ENCODE measurements around the gene TMPRSS6.

TMPRSS6 gene

GRCh38 chr22:37140686-37141323 is 31.3 kb upstream of the TMPRSS6 start:
- DNase-seq: no peak

DNA sequence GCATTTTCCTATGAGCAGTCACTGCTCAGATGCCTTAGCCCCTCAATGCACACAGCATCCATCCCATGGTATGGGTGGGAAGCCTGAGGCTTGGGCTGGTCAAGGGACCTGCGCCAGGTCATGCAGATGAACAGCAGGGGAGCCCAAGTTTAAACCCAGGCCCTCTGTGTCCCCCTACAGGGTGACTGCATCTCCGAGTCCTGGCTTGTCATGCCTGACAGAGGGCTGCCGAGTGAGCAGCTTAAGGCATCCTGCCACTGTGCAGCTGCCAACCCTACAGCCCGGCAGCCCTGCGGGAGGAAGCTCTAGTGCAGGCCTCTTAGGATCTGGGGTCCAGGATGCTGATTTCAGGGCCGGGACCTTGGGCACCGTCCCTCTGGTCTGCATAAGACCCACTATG is 30.2 kb upstream of the TMPRSS6 start:
- DNase-seq: no peak

GRCh38 chr22:37138849-37139561 is 29.5 kb upstream of the TMPRSS6 start:
- DNase-seq: no peak

- DNase-seq: no peak
Observed at GRCh38 chr22:37137903-37138665, 28.6 kb upstream of the TMPRSS6 start.

DNA sequence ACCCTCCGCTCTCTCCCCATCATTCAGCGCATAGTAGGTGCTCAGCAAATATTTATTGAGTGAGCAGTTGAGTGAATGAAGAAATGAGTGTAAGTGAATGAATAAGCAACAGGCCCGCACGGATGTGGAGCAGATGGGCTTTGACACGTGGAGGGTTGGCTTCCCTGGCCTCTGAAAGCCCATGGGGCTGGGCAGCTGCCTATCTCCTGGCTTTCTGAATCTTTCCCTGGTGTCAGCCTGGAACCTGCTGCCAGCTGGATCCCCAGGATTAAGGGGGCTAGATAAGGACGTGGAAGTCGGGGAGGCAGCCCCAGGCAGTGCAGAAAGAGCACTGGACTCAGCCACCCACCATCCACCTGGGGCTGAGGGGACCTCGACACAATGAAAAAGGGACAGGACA is 27.6 kb upstream of the TMPRSS6 start:
- no peak for DNase-seq

DNA sequence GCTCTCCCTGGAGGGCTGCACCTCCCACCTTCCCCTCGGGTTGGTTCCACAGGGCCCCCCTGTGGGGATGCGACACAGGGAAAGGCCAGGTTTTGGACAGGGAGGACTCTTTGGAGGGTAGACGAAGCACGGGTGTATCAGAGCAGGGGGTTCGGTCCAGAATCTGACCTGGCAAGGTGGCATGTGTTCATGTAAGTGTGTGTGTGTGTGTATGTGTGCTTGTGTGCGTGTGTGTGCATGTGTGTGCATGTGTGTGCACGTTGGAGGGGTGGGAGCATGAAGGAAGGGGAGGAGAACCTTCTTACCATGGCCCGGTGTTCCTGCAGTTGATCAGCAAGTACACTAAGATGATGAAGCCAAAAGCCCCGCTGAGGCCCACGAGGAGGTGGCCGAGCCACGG is 25.5 kb upstream of the TMPRSS6 start:
- DNase-seq: no peak

DNA sequence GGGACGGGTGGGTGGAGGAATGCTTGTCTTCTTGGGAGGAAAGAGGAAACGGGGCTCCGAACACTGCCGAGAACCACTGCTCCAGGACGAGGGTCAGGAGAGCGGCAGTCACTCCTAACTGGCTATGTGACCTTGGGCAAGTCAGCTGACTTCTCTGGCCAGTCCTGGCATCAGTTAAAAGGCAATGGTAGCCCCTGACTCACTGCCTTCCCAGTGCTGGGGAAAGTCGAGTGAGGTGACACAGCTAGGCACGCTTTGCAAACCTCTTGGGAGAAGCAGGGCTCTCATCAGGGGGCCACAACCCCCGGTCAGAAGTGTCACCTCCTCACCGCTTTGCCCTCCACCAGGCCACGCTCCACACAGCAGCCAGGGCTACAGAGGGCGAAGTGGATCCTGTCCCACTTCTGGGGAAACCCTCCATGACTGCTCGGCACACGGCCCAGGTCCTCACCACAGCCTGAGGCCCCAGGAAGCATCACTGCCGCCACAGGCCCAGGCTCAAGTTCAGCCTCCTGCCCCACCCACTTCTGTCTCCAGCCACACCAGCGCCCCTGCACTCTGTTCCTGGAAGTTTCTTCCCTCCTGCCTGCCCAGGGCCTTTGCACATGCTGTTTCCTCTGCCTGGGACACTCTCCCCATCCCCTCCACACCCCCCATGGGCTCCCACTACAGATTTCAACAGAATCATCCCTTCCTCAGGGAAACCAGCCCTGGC is 23.9 kb upstream of the TMPRSS6 start:
- no peak for DNase-seq

DNA sequence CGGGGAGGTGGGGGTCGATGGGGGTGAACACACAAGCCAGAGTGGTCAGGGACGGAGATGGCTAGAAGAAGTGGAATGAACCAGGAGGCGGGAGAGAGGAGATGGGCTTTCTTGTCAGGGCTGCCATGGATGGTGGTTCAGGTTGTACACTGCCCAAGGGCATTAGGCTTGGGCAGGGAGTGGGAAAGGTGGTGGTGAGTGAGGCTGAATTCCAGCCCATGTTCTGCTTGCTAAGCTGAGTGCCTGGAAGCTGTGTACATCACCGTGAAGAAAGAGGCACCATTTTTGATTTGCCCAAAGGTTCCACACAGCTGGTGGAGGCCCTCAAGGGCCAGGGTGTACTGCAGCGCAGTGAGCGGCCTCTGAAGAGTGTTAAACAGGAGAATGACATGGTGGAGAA is 23.3 kb upstream of the TMPRSS6 start:
- no peak for DNase-seq

GRCh38 chr22:37129866-37130441 is 20.4 kb upstream of the TMPRSS6 start:
- DNase-seq: no peak

- DNase-seq: no peak
Observed at GRCh38 chr22:37128555-37129281, 19.2 kb upstream of the TMPRSS6 start.

GRCh38 chr22:37127350-37127878 is 17.9 kb upstream of the TMPRSS6 start:
- DNase-seq: no peak

- peak; percentile 49 for DNase-seq
Observed at GRCh38 chr22:37126882-37127281, 17.4 kb upstream of the TMPRSS6 start.

DNA sequence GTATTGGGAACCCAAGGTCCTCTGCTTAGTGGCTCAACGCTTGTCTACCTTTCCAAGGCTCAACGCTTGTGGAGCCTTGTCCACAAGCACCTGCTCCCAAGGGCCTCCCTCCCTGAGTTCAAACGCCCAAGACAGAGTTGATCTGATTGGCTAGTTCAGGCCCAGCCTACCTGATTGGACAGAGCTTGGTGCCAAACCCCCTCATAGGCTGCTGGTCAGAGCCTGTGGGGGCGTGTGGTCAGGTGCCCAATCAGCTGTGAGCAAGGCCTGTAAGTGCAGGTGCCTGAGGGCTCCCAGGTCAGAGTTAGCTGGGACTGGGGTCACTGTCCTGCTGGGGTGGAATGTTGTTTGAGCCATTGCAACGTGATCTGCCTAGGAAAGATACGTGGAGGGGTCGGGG is 16.9 kb upstream of the TMPRSS6 start:
- no peak for DNase-seq

DNA sequence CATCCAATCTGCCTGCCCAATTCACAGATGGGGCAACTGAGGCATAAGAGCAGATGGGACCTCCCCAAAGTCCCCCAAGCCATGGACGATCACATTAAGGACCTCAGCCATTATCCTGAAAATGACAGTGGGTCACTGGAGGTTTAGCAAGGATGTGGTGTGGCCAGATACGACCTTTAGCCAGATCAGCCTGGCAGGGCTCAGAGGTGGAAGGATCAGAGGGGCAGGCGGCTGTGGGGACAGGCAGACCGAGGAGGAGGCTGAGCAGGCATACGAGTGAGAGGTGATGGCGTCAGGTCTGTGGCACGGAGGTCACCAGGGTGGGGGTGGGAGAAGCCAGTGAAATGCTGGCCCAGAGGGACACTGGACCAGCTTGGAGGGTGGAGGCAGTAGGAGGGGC is 14.1 kb upstream of the TMPRSS6 start:
- no peak for DNase-seq

DNA sequence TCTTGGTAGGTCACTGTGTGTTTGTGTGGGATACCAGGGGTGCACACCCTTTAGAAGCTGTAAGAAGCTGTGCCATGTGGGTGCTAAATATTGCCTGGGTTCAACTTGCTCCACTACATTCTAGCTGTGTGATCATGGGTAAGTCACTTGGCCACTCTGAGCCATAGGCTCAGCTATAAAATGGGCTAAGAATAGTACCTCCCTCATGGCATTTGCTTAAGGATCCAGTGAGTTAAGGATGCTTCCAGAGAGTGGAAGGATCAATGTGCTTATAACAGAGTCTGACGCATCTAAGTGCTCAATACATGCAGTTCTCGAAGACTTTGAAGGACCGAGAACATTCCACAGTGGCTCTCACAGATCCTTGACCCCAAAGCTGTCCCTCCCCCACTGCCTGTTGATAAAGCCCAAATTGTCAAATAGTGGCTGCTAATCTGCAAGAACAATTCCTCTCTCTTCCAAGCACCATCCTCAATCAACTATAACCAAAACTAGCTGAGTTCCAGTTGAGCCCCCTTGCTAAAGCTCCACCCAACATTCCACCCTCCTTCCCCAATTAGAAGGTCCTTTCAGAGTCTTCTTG is 13.2 kb upstream of the TMPRSS6 start:
- no peak for DNase-seq

- peak; percentile 94 for DNase-seq
Observed at GRCh38 chr22:37121887-37122591, 12.5 kb upstream of the TMPRSS6 start.

DNA sequence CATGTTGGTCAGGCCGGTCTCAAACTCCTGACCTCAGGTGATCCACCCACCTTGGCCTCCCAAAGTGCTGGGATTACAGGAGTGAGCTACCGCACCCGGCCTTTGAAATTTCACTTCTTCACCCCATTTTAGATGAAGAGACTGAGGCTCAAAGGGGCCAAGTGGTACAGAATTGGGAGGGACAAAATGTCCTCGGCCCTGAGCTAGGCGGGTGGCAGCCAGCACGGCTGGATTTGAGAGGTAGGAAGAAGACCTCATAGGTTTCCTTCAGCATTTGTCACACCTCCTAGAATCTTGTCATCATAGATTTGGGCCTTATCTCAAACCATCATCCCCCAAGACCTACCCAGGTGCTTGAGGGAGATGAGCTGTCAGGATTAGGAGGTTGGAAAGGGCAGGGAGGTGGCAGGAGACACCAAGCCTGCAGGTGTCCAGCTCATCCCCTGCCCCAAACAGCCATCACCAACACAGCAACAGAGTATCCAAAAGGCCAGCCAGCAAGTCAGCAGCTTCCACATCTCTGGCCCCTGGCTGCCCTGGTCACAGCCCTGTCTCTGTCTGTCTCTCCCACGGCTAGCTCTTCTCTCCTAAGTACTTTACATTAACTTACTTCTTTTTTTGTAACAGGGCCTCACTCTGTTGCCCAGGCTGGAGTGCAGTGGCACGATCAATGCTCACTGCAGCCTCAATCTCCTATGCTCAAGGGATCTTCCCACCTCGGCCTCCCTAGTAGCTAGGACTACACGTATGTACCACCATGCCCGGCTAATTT is 11.2 kb upstream of the TMPRSS6 start:
- no peak for DNase-seq

GRCh38 chr22:37119872-37120271 is 10.4 kb upstream of the TMPRSS6 start:
- no peak for DNase-seq

GRCh38 chr22:37118083-37118482 is 8.6 kb upstream of the TMPRSS6 start:
- DNase-seq: no peak

DNA sequence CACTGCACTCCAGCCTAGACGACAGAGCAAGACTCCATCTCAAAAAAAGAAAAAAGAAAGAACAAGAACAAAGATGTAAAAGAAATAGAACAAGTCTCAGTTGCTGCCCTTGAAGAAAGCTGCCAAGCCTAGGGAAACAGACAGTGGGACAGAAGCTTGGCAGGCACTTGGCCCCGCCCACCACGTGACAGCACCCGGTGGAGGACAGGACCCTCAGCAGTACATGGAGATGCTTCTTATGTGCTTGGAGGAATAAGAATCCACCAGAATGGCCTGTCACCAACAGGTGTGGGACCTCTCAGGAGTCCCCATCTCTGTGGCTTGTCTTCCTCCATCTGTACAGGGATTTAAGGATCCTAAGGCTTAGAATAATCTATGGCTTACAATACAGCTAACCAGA is 7.6 kb upstream of the TMPRSS6 start:
- no peak for DNase-seq
